ENCODE results near the gene LSM12. TPM values are rescaled to one million over a fixed set of nuclear protein-coding genes. Genes with fewer than 3 reads are reported as not detected.

LSM12 gene
- total RNA-seq, 2 donors from 2014 or later, result 24.9 to 30.8 TPM

DNA sequence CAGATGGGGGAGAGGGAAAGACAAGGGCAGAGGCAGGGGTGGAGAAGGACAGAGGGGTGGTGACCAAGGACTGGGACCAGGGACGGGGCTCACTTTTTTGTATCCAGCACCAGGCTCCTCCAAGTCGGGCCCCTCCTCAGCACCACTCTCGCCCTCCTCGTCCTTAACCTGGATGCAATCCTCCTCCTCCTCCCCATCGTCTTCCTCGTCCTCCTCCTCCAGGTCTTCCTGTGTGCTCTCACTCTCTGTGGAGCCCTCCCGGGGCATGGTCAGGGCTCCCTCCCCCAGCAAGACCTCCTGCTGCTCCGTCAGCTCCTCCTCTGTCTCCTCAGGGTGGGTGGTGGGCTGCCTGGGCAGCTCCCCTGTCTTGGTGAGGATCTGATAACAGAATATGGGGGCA, 20.8 kb upstream of the LSM12 start:
- H3K4me3 ChIP-seq, result no peak overlapping the region
- no peak overlapping the region for H3K27ac ChIP-seq
- H3K4me1 ChIP-seq (ENCODE audit: control insufficient read depth in 1 of 2, low read depth in 2 of 2), result no peaks in the 10 kb centered on the region
- DNase-seq (ENCODE audit: low spot score) (no peak), ATAC-seq (ENCODE audit: insufficient number of reproducible peaks, low FRiP score, low read depth) (no peak)
- TF ChIP-seq, protein P1, sequence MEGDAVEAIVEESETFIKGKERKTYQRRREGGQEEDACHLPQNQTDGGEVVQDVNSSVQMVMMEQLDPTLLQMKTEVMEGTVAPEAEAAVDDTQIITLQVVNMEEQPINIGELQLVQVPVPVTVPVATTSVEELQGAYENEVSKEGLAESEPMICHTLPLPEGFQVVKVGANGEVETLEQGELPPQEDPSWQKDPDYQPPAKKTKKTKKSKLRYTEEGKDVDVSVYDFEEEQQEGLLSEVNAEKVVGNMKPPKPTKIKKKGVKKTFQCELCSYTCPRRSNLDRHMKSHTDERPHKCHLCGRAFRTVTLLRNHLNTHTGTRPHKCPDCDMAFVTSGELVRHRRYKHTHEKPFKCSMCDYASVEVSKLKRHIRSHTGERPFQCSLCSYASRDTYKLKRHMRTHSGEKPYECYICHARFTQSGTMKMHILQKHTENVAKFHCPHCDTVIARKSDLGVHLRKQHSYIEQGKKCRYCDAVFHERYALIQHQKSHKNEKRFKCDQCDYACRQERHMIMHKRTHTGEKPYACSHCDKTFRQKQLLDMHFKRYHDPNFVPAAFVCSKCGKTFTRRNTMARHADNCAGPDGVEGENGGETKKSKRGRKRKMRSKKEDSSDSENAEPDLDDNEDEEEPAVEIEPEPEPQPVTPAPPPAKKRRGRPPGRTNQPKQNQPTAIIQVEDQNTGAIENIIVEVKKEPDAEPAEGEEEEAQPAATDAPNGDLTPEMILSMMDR (IDR thresholded peaks at IDR 0.05), result no peak
- no peaks in the 10 kb centered on the region for H3K27me3 ChIP-seq (replicated peaks; ENCODE audit: insufficient read depth)
- H3K36me3 ChIP-seq, result peaks cover 78% of the 10 kb centered on the region
- H3K9me3 ChIP-seq, result no peaks in the 10 kb centered on the region

DNA sequence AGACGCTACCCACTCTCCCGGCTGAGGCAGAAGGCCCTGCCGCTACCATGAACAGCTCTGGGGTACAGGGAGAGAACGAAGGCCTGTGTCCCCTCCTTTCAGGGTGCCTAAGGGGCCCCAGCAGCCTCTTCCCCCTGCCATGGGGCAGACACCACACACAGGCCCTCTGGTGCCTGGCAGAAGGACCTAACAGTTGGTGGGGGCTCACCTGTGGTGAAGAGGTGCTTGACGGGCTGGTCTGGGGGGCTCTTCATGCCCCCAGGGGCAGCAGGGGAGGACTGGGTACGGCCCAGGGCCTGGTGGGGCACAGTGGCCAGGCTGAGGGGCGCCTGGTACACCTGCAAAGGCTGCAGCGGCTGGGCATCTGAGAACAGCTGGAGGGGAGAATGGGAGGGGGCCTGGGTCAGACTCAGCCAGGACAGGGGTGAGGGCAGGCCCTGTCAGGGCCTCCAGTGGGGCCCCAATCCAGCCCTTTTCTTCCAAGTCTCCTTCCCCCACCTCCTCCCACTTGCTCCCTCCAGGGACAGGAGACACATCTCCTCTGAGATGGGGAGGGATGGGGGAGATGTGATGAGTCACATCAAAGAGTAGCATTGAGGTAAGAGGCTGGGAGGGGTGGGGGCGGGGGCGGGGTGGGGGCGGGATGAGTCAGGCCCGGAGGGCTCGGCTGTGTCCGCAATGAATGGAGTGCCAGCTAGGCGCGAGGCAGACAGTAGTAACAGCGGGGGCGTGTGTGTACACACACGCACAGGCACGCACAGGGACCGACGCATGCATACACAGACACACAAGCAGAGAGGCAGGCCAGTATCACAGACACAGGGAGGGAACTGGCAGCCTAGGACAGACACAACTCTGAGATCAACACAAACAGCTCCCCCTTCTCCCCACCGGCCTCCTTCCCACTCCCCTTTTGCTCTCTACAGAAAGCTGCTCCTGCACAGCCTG, 20.2 kb upstream of the LSM12 start:
- Histone ChIP-seq H3K27ac (peak overlapping the region in 1 of 2 donors; percentile 65), H3K27me3 (replicated peaks; ENCODE audit: insufficient read depth) (no peaks in the 10 kb centered on the region), H3K36me3 (peaks cover 78% of the 10 kb centered on the region), H3K9me3 (no peaks in the 10 kb centered on the region), H3K4me1 (ENCODE audit: control insufficient read depth in 1 of 2, low read depth in 2 of 2) (no peaks in the 10 kb centered on the region), H3K4me3 (no peak overlapping the region)
- TF ChIP-seq, protein P1 (IDR thresholded peaks at IDR 0.05), result no peak
- ATAC-seq (ENCODE audit: insufficient number of reproducible peaks, low FRiP score, low read depth), result no peak
- peak; percentile 39 for DNase-seq (ENCODE audit: low spot score)

- H3K4me3 ChIP-seq, result no peak overlapping the region
- no peak for ATAC-seq (ENCODE audit: insufficient number of reproducible peaks, low FRiP score, low read depth)
- H3K27me3 ChIP-seq (replicated peaks; ENCODE audit: insufficient read depth), result no peaks in the 10 kb centered on the region
- no peaks in the 10 kb centered on the region for H3K9me3 ChIP-seq
- peaks cover 73% of the 10 kb centered on the region for H3K36me3 ChIP-seq
- no peak for DNase-seq (ENCODE audit: low spot score)
- no peaks in the 10 kb centered on the region for H3K4me1 ChIP-seq (ENCODE audit: control insufficient read depth in 1 of 2, low read depth in 2 of 2)
- TF ChIP-seq, protein P1 (IDR thresholded peaks at IDR 0.05), result no peak
- peak overlapping the region in 1 of 2 donors; percentile 65 for H3K27ac ChIP-seq
Observed at GRCh38 chr17:44085908-44086307, 19.4 kb upstream of the LSM12 start.

DNA sequence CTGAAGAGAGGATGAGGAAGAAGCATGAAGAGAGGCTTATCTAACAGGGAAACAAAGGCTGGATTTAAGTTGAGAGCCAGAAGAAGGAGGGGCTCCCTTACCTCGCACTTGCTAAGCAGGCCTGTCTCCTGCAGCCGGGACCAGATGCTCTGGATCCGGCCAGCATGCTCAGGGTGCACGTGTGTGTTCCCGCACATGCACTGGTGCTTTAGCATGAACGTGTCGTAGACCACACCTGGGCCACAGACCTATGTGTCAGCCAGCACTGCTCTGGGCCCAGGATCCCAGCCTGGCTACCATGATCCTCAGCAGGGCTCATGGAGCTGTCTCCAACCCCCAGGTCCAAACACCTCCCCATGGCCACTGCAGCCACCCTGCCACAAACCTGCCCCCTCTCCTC, 18.4 kb upstream of the LSM12 start:
- Histone ChIP-seq H3K9me3 (no peaks in the 10 kb centered on the region), H3K4me1 (ENCODE audit: control insufficient read depth in 1 of 2, low read depth in 2 of 2) (no peaks in the 10 kb centered on the region), H3K27ac (no peak overlapping the region), H3K27me3 (replicated peaks; ENCODE audit: insufficient read depth) (no peaks in the 10 kb centered on the region), H3K4me3 (no peak overlapping the region), H3K36me3 (peaks cover 77% of the 10 kb centered on the region)
- TF ChIP-seq, protein P1 (IDR thresholded peaks at IDR 0.05), result no peak
- DNase-seq (ENCODE audit: low spot score) (no peak), ATAC-seq (ENCODE audit: insufficient number of reproducible peaks, low FRiP score, low read depth) (no peak)

DNA sequence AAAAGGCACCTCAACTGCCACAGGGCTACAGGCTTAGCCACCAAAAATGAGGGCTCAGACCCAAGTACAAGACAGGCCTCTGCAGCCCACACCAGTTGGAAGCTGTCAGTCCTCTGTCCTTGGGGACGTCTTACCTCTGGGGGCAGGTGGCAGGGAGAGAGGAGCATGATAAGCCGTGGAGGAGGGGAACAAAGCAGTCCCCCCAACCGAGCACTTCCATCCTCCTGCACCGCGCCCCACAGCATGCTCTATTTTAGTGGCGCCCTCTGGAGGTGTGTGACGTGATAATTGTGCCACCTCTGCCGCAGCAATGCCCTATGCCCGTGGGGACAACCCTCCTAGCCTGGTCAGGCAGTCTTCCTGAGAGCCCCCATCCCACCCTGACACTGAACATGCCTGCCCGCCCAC, 17.7 kb upstream of the LSM12 start:
- TF ChIP-seq, protein P1 (IDR thresholded peaks at IDR 0.05), result peak; percentile 7
- Histone ChIP-seq H3K27ac (no peak overlapping the region), H3K27me3 (replicated peaks; ENCODE audit: insufficient read depth) (no peaks in the 10 kb centered on the region), H3K36me3 (peaks cover 80% of the 10 kb centered on the region), H3K9me3 (no peaks in the 10 kb centered on the region), H3K4me1 (ENCODE audit: control insufficient read depth in 1 of 2, low read depth in 2 of 2) (no peaks in the 10 kb centered on the region), H3K4me3 (no peak overlapping the region)
- DNase-seq (ENCODE audit: low spot score) (no peak), ATAC-seq (ENCODE audit: insufficient number of reproducible peaks, low FRiP score, low read depth) (no peak)
